Astrocyte of the spinal cord (primary cell): ENCODE data around the gene TBX1.

Experiments used
- DNase-seq: peaks from one replicate; pipeline ENCODE4 v3.0.0; 2011; ENCODE audit warnings: low read depth, low spot score
- H3K4me3 ChIP-seq: 2 replicates; pipeline ENCODE4 v1.5.1; 2011; ENCODE audit warnings: low read depth, mild to moderate bottlenecking, low read length, moderate library complexity
- CTCF ChIP-seq: IDR thresholded peaks from 2 replicates; pipeline ENCODE4 v1.5.1; 2012; ENCODE audit warnings: low read depth, mild to moderate bottlenecking, low read length, inconsistent platforms
- in situ Hi-C: cut with HindIII; loops from 2 replicates; pipeline ENCODE4 v1.10.0; 2017; ENCODE audit warnings: low sequenced_read_pairs

TBX1 gene

DNA sequence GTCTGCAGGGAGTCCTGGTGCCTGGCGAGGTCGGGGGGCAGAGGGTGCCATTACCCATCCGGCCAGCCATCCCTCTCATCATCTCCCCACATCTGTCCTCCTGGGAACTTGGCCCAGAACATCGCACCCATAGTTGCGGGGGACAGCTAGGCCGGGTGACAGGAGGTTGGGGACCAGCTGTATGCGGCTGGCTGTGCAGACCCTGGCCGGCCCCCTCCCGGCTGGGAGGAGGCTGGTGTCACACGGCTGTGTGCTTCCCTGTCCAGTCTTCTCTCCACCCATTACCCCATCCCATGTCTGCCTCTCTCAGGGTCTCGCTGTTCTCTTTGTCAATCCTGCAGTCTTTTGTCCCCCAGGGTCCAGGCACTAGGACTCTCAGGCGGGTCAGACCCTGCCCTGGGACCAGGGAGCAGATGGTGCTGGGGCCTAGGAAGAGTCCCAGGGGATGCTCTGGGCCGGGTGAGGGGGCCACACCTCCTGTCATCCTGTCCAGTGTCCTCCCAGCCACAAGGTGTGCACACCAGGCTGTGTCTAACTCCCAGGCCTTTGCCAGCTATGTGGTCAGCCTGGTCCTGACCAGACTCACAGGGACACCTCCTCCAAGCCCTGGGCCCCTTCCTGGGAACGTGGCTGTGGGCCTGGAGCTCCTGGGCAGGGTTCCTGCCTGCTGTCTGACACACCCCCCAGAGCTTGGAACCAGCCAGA, 6.4 kb upstream of the TBX1 start:
- in situ Hi-C loops = no loop called here
- no peak for TF ChIP-seq CTCF
- no peak overlapping the region for H3K4me3 ChIP-seq
- no peak for DNase-seq

DNA sequence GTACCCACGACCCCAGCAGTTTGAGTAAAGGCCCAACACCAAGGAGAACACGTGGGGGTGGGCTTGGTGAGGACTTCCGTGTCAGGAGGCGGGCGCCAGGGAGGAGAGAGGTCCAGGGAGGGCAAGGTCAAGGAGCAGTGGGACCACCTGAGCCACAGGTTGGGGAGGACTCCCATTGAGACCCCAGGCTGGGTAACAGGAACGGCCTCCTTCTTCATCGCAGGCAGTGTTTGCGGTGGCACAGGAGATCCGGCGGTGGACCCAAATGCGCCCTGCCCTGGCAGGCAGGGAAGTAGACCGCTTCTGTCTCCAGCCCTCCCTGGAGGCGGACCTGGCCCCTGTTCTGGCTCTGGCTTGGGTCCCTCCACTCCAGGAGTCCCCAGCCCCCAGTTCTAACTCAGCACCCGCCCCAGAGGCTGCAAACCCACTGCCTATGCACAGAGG, 5.9 kb upstream of the TBX1 start:
- in situ Hi-C loops = no loop called here
- no peak for DNase-seq
- no peak for TF ChIP-seq CTCF
- H3K4me3 ChIP-seq = no peak overlapping the region

DNA sequence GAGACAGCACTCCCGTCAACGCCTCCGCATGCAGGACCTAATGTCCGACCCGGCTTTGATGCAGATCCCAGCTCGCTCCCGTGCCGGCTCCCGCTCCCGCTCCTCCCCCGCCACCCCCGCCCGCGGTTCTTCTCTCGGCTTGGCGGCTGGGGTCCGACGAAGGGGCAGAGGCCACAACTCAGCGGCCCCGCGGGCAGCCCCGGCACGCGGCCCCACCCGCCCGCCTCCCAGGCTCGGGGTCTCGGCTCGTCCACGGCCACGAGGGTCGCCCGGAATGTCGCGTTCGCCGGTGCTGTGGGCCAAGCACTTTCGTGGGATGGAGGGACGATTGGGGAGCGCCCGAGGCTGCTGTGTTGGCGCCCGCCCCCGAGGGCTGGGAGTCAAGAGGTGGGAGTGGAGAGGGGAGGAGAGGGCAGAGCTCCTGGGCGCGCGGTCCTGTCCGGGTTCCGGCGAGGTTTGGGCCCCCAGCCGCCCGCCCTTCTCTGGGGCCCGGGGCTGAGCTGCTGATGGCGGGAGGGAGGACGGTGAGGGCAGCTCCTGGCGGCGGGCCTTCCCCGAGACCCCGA, 5.3 kb upstream of the TBX1 start:
- no peak overlapping the region for H3K4me3 ChIP-seq
- TF ChIP-seq CTCF = no peak
- in situ Hi-C loops = no loop called here
- no peak for DNase-seq

DNA sequence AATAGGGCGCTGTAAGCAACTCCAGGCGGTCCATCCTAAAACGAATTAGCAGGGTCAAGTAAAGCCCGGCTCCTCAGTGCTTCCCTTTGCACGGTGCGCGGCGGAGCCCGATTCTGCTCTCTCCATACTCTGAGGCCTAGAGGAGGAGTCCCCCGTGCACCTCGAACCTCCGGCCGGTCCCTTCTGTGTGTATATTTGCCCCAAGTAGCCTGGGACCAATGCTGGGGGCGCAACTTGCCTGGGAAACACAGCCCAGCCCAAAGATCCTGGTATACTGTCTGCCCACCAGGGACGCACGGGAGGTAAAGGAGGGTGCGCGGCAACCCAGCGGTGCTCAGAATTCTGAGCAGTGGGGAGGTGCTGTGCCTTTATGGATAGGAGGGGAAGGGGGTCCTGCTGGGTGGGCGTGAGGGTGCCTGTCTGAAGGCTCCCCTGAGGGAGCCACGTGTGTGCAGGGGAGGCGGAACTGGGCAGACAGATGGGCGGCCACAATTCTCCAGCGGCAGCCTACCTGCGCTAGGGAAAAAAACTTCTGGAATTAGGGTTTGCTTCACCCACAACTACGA, 4.8 kb upstream of the TBX1 start:
- TF ChIP-seq CTCF = no peak
- in situ Hi-C loops = no loop called here
- no peak overlapping the region for H3K4me3 ChIP-seq
- no peak for DNase-seq

DNA sequence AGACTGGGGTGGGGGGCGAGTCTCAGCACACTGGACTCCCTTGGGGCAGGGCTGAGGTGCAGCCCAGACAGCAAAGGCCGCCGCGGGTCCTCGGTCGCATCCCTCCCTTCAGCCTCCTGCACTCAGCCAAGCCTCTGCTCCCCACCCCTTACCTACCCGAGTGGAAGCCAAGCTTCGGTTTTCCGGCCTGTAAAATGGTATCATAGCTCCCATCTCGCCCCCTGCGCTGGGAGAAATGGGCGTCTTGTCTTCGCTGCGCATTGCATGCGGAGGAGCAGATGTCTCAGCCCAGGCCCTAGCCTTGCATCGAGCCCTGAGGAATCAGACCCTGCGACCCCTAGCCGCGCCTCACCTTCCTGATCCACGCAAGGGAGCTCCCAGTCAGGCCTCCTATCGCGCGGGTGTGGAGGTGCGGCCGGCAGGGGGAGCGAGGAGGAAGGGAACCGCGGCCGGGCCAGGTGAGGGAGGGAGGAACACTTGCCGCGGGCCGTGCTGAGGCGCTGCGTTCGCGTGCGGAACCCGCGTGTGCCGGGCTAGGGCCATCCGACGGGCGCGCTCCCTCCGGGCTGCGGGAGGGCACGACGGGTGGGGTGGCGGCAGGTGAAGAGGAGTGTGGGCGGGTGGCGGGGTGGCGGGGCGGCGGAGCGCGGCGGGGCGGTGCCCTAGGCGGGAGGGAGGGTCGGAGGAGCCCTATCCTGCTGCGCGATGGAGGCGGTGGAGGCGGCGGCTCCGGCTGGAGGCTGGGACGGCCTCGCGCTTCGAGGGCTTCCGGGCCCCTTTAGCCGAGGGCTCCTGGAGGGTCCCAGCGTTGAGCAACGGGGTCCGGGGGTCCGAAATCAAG, 4.1 kb upstream of the TBX1 start:
- in situ Hi-C loops = no loop called here
- no peak overlapping the region for H3K4me3 ChIP-seq
- TF ChIP-seq CTCF = peak; percentile 50
- no peak for DNase-seq

DNA sequence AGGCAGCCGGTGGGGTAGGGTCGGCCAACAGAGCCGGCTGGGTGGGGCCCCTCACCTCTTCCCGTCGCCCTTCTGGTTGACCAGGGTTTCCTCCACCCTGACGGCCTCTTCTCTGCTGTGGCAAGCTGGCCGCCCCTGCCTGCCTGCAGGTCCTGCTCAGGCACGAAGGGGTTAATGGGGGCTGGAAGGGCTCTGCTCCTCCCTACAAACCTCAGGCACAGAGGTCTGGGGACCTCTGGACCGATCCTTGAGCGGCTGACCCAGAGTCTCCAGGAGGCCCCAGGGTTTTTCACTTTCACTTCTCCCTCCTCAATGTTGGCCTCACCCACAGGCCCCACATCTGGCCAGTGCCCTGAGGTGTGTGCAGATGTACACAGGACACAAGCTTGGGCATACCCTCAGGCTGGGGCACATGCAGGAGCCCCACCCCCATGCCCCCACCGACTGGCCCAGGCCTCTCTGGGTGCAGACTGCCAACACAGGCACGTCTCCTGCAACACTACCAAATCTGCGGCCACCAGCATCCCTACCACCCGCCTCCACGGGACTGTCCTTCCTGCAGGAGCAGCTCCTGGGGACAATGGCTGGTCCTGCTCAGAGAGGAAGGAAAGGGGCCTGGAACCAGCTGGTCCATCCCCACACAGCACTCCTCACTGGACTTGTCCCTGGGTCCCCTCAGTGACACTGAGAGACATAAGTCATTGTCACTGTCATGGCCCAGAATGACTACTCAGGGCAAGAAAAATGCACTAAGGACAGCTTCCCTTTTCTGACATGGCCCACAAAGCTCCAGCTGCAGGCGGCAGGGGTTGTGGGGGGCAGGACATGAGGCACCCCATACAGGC, 3.2 kb upstream of the TBX1 start:
- no peak overlapping the region for H3K4me3 ChIP-seq
- DNase-seq = no peak
- TF ChIP-seq CTCF = no peak
- in situ Hi-C loops = no loop called here
